Activated CD8-positive, alpha-beta memory T cell treated with anti-CD3 and anti-CD28 coated beads for 4 hours (primary cell): ENCODE measurements around the gene PMEPA1.
A peak's percentile ranks its signal among the peaks of the same experiment; 100 is the strongest.

Source experiments
- DNase-seq, 2 donors: peaks; one replicate each; pipeline ENCODE4 v3.0.0-alpha.2; 2020; ENCODE audit warnings: low read depth in 2 of 2

PMEPA1 gene

GRCh38 chr20:57661746-57662455 lies 47.9 kb downstream of the PMEPA1 start:
- DNase-seq: no peak

- DNase-seq: no peak
Observed at GRCh38 chr20:57660922-57661745, 48.7 kb downstream of the PMEPA1 start.

GRCh38 chr20:57660181-57660921 lies 49.5 kb downstream of the PMEPA1 start:
- DNase-seq: no peak

GRCh38 chr20:57659517-57660180 lies 50.2 kb downstream of the PMEPA1 start:
- no peak for DNase-seq

GRCh38 chr20:57658833-57659516 lies 50.8 kb downstream of the PMEPA1 start:
- DNase-seq: no peak

- DNase-seq: no peak
Observed at GRCh38 chr20:57658447-57658832, 51.4 kb downstream of the PMEPA1 start.

- DNase-seq: no peak
Observed at GRCh38 chr20:57657535-57658446, 52.0 kb downstream of the PMEPA1 start.

GRCh38 chr20:57656821-57657534 lies 52.8 kb downstream of the PMEPA1 start:
- no peak for DNase-seq

GRCh38 chr20:57656252-57656820 lies 53.5 kb downstream of the PMEPA1 start:
- no peak for DNase-seq

- no peak for DNase-seq
Observed at GRCh38 chr20:57655809-57656155, 54.0 kb downstream of the PMEPA1 start.

GRCh38 chr20:57654998-57655808 lies 54.6 kb downstream of the PMEPA1 start:
- DNase-seq: no peak

- DNase-seq: peak; percentile 31 to 36
Observed at GRCh38 chr20:57654363-57654997, 55.3 kb downstream of the PMEPA1 start.

GRCh38 chr20:57653910-57654309 lies 55.9 kb downstream of the PMEPA1 start:
- no peak for DNase-seq

GRCh38 chr20:57653546-57653900 lies 56.3 kb downstream of the PMEPA1 start:
- DNase-seq: no peak

GRCh38 chr20:57652606-57653545 lies 56.9 kb downstream of the PMEPA1 start:
- no peak for DNase-seq

- DNase-seq: no peak
Observed at GRCh38 chr20:57651881-57652605, 57.8 kb downstream of the PMEPA1 start.
